ENCODE results near the gene AJM1. TPM values are rescaled to one million over a fixed set of nuclear protein-coding genes. Genes with fewer than 3 reads are reported as not detected.

AJM1 gene
- total and polyA plus RNA-seq, 2 of the 8 experiments (the other 6 are each of a cell fraction or from before 2014, with no cell fraction given), result 0.12 to 0.97 TPM

DNA sequence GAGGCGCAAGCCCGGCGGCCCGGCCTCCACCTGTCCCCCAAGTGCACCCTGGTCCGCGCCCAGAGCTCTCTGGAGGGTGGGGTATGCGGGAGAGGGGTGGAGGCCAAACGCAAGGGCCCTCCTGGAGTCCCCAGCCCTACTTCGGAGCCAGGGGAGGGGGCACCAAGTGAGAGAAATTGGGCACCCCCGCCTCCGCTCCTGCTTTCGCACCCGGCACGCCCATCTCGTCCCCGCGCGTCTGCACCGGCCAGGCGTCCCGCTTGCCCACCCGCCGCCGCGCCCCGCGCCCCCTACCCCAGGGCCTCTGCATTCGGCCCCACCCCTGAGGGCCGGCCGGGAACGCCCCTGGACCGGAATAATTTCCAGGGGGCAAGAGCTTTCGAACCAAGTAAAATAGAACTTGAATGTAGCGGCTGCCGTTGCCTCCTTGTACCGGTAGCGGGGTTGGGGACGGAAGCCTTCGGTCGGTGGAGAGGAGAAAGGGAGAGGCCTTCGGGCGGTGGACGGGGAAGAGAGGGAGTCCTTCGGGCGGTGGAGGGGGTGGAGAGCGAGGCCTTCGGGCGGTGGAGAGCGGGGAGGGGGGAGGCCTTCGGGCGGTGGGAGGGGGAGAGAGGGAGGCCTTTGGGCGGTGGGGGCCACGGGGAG is 6.2 kb downstream of the AJM1 start:
- Histone ChIP-seq H3K9me3 (ENCODE audit: insufficient read depth in 2 of 2, low read depth in 1 of 2, low read length in 1 of 2) (no peaks in the 10 kb centered on the region; a peak in 1 of 4 replicates), H2BK15ac (ENCODE audit: low read length) (no peak overlapping the region), H4K20me1 (replicated peaks in 1 of 2; ENCODE audit: control insufficient read depth in 1 of 2, insufficient read depth in 2 of 2, low read length in 2 of 2) (peaks cover 7% of the 10 kb centered on the region in 2 experiments), H3K36me3 (ENCODE audit: control insufficient read depth in 2 of 4, insufficient read depth in 4 of 4, low read length in 3 of 4) (peaks cover 0 to 7% (median 3%) of the 10 kb centered on the region in 4 experiments; a peak in 4 of 8 replicates), H2BK12ac (ENCODE audit: low read depth, low read length) (no peak overlapping the region), H3K4ac (replicated peaks; ENCODE audit: insufficient read length, low read depth, low read length) (peak overlapping the region; percentile 100), H2BK120ac (replicated peaks; ENCODE audit: low read depth, low read length) (no peak overlapping the region), H3K9ac (replicated peaks in 1 of 4; ENCODE audit: extremely low read depth in 1 of 4, low read depth in 3 of 4, low read length in 3 of 4) (peak overlapping the region; percentile 65 to 74 (median 70)), H3K23me2 (ENCODE audit: low read depth, low read length) (peaks cover 13% of the 10 kb centered on the region), H3K56ac (replicated peaks; ENCODE audit: insufficient read length, low read depth, low read length) (peak overlapping the region; percentile 77), H2AK5ac (ENCODE audit: low read depth, low read length) (no peak overlapping the region), H4K5ac (ENCODE audit: insufficient read length, low read depth, low read length) (peak overlapping the region; percentile 99), H3K4me2 (ENCODE audit: insufficient read depth in 1 of 2, low read depth in 2 of 2, low read length in 2 of 2) (peak overlapping the region; percentile 75 to 88), H2AFZ (ENCODE audit: low read length) (no peak overlapping the region), H2BK5ac (ENCODE audit: low read depth, low read length) (peak overlapping the region; percentile 98), H4K8ac (ENCODE audit: extremely low read depth, insufficient read depth, low read length) (peak overlapping the region; percentile 65; the same call in 1 of the 2 replicates), H3K4me1 (replicated peaks in 1 of 4; ENCODE audit: control insufficient read depth in 3 of 4, insufficient read depth in 4 of 4, low read length in 3 of 4) (peaks cover 0 to 18% (median 8%) of the 10 kb centered on the region in 4 experiments; a peak in 5 of 7 replicates), H3K23ac (ENCODE audit: insufficient read length) (no peak overlapping the region), H3K79me2 (ENCODE audit: control insufficient read depth in 1 of 2, insufficient read depth in 2 of 2, low read length in 2 of 2) (no peaks in the 10 kb centered on the region), H3K14ac (ENCODE audit: insufficient read length) (peak overlapping the region; percentile 80), H3K4me3 (ENCODE audit: extremely low read depth in 1 of 4, insufficient read depth in 2 of 4, low read depth in 3 of 4, low read length in 4 of 4) (peak overlapping the region; percentile 81 to 89 (median 84)), H3K27ac (ENCODE audit: low read depth, low read length) (no peak overlapping the region), H3K27me3 (replicated peaks in 1 of 4; ENCODE audit: control insufficient read depth in 3 of 4, extremely low read depth in 1 of 4, insufficient read depth in 3 of 4, low read length in 3 of 4) (peaks cover 2 to 12% (median 7%) of the 10 kb centered on the region in 4 experiments; a peak in 6 of 7 replicates), H4K91ac (replicated peaks; ENCODE audit: insufficient read length, low read length) (peak overlapping the region; percentile 100), H2BK20ac (ENCODE audit: low read length) (no peak overlapping the region), H3K79me1 (ENCODE audit: low read depth, low read length) (no peaks in the 10 kb centered on the region; the same call in 1 of the 2 replicates), H3K18ac (ENCODE audit: extremely low read depth, low read length) (peak overlapping the region; percentile 83)
- POLR2A ChIA-PET (ENCODE audit: partially characterized antibody), result interaction anchor here (0.7 to 20.5 kb wide), 20 partner anchors 9 to 148 kb away, joined by 3 to 248 read pairs (median 4); partner anchors contain the start of genes CLIC3, FBXW5, MAMDC4 and RABL6
- CTCF ChIA-PET (ENCODE audit: partially characterized antibody), result interaction anchor here (0.6 to 2.6 kb wide), 6 partner anchors 36 to 744 kb away, joined by 3 to 7 read pairs (median 5); partner anchors contain the start of genes C8G and FBXW5
- TF ChIP-seq EGR1 (IDR thresholded peaks at IDR 0.05; ENCODE audit: borderline replicate concordance, low read depth, low read length) (no peak), BCL11A (IDR thresholded peaks at IDR 0.05; ENCODE audit: low read depth in 2 of 2, low read length in 2 of 2) (no peak), RBBP5 (IDR thresholded peaks at IDR 0.05; ENCODE audit: borderline replicate concordance, low read depth, low read length) (no peak), CEBPB (IDR thresholded peaks at IDR 0.05; ENCODE audit: low read depth, low read length) (no peak), CBX5 (IDR thresholded peaks at IDR 0.05; ENCODE audit: low read depth, low read length) (no peak), PHF8 (conservative IDR thresholded peaks at IDR 0.05; ENCODE audit: low read depth, low read length) (peak; percentile 17)
- TF ChIP-seq, protein P1, sequence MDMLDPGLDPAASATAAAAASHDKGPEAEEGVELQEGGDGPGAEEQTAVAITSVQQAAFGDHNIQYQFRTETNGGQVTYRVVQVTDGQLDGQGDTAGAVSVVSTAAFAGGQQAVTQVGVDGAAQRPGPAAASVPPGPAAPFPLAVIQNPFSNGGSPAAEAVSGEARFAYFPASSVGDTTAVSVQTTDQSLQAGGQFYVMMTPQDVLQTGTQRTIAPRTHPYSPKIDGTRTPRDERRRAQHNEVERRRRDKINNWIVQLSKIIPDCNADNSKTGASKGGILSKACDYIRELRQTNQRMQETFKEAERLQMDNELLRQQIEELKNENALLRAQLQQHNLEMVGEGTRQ (IDR thresholded peaks at IDR 0.05; ENCODE audit: low read length), result no peak
- DNase-seq (ENCODE audit: low read depth in 1 of 2, low spot score in 2 of 2) (peak in 1 of 2 experiments; percentile 80), FAIRE-seq (no peak)
- WGBS, 2 experiments (ENCODE audit: extremely low coverage in 1 of 2, insufficient coverage in 1 of 2, insufficient read length in 1 of 2, insufficient replicate concordance in 2 of 2, low coverage in 1 of 2, low lambda C conversion rate in 2 of 2, missing lambda C conversion rate in 1 of 2), result 0% methylated on average over 15 of the region's 53 CpGs; no CpG with 5 or more reads in 1 of the 2 experiments

Measured in H1 (cell line).